Nucleus accumbens (tissue), 56 donors: Measurements from ENCODE around the gene RRAGD.
"Not testable (repeated sequence)": the region's sequence is repeated elsewhere in the genome, so short reads cannot be mapped to it uniquely, and the experiment has no call there.

Source experiments
- DNase-seq, 56 donors: peaks; one replicate each; lab custom pipeline; 2025; lab: John Stamatoyannopoulos, UW

Gene RRAGD

DNA sequence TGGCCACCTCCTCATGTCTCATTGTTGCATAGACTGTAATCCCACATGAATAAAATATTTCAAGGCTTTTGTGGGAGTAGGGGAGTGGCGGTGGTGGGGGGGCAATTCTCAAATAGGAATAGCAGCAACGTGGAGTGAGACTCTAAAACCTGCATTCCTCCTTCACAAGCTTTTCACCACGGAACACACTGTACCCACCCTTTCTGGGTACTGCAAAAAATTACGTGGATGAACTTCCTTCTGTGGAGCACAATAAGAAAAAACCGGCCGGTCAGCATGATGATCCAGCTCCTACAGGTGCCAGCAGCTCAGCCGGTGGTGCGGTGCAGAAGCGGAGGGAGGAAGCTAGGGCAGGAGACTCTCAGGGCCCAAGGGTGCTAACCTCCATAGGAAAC lies 930 bp upstream of the RRAGD start:
- peak in 20 of 56 donors; percentile 7 to 75 (median 38) for DNase-seq

DNA sequence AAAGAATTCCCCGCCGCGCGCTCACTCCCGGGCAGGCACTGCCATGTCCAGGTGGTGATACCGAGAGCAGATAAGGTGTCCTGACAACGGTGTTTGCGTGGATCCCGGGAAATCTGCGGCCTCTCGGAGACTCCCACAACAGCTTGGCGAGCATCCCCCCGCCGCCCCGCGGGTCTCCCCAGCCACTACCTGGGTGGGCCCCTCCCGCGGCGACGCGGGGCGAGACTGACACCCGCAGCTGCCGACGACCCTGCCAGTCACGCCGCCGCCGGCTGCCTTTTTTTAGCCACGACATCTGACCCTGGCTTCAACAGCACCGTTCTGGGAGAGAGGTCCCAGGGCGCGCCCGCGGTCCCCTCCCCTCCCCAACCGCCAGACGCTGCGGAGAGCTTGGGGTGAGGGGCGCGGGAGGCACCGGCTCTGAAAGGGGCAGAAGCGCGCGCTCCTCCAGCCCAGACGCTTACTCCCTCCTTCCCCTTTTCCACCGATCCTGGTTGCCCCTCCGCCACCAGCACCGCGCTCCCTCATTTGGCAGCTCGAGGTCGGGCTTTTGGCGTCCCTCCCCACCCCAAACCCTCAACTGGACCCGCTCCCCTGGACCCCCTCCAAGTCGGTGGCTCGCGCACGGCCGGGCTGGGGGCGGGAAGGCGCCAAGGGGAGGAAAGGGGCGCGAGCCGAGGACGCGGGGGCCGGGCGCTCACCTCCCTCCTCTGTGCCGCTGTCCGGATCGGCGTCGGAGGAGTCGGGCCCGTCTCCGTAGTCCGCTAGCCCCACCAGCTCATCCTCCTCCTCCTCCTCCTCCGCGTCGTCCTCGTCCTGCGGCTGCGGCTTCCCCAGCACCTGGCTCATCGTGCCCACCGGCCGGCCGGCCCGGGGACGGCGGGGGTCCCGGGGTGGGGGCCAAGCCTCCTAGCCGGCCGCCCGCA lies 665 bp downstream of the RRAGD start:
- DNase-seq: peak in 39 of 56 donors; percentile 8 to 78 (median 54)

DNA sequence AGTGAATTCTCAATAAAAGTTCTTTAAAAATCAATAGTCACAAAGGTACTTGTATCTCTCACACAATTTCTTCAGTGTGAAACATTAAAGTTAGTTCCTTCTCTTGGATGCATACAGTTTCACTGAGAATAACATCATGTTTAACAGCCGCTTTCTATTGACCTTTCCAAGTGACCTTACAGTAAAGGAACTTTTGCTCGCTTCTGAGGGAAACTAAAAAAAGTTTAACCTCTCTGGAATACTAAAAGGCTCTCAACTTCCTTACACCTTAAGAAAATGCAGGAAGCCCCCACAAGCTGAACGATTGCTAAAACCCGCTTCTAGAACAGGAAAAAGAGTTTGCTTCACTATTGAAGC lies 1.3 kb downstream of the RRAGD start:
- DNase-seq: no peak

DNA sequence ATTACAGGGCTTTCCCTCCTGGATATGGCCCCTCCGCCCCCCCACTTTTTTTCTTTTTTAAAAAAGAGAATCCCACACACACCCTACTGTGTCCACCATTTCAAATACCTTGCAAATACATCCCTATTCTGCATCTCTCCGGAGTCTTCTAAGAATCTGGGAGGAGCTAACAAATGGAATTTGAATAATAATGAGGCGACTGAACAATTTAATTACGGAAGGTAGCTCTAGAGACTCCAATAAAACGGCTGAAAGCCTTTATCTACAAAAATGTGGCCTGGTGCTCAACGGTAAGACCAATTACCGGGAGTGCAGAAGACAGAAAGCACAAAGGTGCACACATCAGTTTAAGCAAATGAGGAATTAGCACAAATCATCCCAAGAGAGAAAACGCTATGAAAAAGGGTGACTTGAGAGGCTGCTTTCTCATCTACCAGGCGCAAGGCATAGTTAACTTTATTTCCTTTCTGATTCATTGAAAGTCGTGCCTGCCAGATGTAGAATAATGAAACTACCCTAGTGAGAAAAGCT lies 1.8 kb downstream of the RRAGD start:
- no peak for DNase-seq

DNA sequence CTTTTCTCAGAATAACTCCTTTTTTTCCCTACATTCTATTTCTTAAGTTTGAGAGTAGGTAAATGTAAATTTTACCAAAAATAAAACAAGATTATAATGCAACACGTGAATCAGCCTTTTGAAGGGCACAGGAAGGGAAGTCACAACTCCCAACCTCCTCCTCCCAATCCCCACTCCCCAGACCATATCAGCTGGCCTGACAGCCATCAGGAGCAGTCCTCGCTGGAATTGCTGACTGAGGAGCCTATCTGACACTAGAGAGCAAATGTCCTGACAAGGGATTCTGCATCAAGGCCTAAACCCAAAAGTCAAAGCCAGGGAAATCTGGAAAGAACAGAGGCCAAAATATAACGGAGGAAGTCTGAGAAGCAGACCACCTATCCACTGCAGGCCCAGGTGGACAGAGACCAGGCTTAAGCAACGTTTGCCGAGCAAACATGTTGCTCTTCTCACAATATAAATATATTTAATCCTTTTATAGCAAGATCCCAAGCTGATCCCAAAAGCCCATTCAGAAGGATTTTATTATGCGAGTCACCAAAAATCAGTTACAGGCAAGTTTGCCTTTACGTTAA lies 2.5 kb downstream of the RRAGD start:
- DNase-seq: no peak

DNA sequence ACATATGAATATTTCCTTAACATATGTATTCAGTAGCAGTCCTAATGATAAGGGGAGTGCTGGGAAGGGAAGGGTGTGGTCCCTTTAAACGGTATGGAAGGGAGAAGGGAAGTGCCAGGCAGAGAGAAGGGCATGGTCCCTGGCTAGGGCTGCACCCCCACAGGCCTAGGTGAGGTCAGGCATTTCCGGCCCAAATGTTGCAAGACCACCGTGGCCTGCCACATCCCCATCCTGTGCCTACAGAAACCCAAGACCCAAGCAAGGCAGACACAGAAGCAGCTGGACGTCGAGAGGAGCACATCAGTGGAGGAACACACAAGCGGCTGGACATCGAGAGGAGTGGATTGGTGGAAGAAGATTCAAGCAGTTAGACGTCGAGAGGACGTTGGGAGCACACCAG lies 5.9 kb downstream of the RRAGD start:
- DNase-seq: no peak

DNA sequence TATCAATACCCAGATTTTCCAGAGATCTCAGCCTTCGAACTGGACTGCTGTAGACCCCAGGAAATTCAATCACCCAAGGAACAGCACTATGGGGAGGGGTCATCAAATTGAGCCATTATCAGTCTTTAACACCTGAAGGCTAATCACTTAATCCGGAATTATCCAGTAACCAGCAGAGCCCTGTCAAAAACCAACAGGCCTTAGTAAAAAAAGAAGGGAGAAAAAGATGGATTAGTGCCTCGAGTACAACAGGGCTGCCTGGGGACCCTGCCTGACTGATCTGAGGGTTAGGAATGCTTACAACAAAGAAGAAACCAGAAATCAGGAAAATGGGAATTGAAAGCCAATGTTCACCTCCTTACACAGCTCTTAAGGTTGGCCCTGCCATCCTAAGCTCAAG lies 7.6 kb downstream of the RRAGD start:
- no peak for DNase-seq

DNA sequence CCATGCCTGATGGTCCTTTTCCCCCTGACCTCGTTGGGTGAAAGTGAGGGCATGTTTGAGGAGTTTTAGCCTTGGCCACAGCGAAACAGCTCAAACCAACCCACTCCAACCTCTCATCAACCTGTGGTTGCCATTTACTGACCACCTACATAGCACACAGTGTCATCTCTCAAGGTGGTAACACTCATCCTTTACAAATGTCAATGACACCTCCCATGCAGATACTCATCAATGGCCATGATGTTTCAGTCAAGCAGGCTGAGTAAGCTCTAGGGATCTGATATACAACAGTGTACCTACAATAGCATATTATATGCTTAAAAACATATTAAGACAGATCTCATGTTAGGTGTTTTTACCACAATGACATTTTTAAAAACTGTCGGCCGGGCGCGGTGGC lies 9.3 kb downstream of the RRAGD start:
- DNase-seq: no peak

DNA sequence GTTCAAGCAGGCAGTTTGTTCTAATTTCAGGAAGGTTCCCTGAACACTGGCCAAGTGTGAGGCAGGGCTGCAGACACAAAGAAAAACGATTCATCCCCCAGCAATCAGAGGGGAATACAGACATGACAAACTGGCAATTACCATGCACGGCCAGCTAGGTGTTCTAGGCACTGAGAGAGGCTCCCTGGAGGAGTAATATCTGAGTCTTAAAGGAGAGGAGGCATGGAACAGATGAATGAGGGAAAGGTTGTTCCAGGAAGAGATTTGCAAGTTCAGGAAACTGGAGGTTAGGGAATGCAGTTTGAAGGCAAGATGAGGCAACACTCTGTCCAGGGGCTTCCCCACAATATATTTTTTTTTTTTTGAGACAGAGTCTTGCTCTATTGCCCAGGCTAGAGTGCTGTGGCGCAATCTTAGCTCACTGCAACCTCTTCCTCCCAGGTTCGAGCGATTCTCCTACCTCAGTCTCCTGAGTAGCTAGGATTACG lies 11.1 kb downstream of the RRAGD start:
- DNase-seq: peak in 2 of 56 donors; percentile 29 to 47

DNA sequence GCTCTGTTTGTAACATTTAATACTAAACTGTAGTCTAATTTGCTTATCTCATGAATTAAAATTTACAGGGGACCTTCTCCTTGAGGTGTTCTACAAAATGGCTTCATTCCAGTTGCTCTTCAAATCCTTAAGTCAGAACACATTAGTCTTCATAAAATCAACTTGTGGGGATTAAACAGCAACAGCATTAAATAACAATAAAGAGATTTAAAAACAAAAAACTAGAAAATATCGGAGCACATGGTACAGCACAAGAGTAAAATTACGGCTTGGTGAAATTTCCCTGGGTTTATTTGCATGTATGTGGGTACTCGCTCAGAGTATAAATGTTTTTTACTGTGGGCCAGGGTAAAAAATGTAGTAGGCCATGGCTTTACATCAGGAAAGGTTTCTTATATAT lies 12.0 kb downstream of the RRAGD start:
- DNase-seq: no peak

DNA sequence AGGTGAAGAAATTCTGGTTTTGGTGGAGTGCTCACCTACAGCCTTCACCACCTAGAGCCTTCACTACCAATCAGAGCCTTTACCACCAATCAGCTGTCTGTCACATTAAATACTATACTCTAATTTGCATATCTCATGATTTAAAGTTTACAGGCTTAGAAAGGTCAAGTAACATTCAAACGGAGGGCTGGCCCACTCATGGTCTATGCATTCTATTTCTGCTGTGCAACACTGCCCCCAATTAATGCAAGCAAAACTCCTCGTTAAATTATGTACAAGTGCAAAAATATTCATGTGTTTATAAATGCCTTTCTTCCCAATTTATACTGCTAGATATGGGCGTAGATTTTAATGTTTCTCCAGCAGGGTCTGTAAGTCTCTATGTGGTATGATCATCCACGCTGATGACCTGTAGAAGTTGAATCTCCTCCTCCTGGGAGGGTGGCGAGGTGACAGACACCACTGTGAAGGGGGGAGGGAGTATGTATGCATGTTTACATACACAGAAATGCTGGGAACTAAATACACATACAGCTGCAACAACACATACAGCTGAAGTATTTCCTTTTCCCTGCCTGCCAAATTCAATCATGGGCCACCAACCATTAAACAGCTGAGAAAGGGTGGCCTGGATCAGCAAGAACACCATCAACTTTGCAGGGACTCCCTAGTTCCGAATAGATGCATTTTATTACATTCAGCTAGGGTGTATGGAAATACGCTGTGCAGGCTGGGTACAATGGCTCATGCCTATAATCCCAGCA lies 13.1 kb downstream of the RRAGD start:
- no peak for DNase-seq

DNA sequence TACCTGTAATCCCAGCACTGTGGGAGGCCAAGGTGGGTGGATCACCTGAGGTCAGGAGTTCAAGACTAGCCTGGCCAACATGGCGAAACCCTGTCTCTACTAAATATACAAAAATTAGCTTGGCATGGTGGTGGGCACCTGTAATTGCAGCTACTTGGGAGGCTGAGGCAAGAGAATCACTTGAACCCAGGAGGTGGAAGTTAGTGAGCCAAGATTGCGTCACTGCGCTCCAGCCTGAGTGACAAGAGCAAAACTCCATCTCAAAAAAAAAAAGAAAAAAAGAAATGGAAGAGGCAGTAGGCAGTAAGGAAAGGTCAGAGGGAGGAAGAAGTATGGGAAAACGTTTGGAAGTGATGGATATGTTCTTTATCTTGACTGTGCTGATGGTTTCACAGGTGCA lies 14.2 kb downstream of the RRAGD start:
- not testable (repeated sequence) for DNase-seq

DNA sequence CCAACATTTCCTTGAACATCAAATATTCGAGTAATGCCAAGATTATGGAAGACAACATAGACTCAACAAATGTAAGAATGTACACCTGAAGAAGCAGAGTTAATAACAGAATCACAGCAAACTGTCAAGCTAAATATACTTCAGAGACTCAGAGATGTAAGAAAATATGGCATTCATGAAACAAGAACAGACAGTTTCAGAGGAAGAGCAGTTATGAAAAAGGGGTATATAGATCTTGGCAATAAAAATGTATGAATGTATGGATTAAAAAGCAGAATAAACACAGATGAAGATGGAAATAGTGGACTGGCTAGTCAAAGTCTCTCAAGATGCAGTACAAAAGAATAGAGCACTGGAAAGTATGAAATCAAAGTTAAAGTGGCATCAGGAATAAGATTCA lies 18.4 kb downstream of the RRAGD start:
- no peak for DNase-seq

DNA sequence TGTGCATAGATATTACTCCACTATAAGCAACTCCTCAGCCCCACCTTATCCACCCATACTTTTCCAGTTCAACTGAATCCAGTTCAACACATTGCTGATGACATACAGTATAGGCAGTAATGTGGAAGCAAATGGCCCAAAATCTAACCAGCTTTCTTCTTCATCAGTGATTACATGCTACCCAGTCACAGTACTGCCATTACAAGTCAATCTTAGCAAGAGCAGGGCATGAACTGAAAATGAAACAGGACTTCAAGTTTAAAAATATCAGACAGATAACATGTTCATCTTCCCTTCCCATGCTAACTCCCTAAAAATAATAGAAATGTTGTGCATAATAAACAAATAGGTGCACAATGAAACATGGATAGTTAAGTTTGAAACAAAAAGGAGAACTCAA lies 19.2 kb downstream of the RRAGD start:
- no peak for DNase-seq

DNA sequence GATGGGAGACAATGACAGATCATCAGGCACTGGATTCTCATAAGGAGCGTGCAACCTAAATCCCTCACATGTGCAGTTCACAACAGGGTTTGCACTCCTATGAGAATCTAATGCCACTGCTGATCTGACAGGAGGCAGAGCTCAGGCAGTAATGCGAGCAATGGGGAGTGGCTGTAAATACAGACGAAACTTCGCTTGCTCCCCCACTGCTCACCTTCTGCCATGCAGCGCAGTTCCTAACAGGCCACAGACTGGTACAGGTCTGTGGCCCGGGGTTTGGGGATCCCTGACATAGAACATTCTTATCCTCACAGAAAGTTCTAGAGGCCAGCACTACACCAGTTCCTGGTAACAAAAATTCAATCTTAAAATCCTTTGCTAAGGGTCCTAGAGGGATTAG lies 23.2 kb downstream of the RRAGD start:
- no peak for DNase-seq

DNA sequence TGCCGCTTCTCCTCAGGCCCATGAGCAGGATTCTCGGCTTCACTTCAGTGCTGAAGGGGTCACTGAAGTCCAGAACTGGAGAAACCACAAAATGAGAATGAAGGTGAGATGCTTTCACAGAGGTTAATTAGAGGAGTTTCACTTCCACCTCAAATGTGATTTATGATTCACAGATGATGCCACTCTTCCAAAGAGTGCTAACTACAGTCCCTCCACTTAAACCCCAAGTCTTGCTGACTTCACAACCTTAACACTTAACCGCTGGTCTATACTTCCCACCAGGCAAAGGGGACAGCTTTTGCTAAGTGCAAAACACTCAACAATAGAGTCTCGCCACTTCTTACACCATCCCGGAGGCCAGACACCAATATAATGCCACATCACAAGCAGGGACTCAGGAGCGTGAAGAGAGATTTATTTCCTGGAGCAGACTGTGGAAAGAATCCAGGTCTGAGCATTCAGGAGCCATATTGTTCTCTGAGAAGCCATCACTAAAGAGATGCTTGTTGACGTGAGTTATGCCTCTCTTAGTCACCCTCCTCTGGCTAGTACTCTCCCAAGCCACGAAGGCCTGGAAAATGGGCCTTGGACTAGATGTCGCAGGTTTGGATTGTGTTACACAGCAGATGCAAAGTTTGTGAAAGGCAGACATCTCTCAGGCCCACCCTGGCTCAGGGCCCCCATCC lies 24.4 kb downstream of the RRAGD start:
- DNase-seq: no peak

DNA sequence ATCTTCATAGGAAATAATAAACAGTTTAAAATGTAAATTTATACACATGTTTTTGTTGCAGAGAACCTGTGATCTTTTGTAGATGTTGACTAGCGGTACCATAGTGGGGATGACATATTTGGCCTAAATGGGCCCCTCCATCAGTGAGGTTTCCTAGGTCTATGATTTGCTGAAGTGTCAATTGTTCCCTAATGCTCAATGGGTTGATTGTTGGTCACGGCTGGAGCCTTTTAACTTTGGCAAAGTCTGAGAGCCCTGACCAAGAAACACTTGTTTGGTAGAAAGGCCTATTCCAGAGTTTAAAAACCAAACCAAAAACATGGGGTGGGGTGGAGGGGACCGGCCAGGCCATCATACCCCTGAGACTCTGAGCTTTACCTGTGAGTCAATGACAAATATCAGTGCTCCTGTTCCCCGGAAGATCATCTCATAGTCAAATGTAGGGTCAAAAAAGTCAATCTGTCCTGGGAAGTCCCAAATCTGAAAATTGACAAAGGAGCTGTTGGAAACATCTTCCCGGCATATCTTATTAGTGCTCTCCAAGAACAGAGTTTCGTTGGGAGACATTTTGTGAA lies 25.1 kb downstream of the RRAGD start:
- peak in 1 of 56 donors; percentile 20 for DNase-seq

DNA sequence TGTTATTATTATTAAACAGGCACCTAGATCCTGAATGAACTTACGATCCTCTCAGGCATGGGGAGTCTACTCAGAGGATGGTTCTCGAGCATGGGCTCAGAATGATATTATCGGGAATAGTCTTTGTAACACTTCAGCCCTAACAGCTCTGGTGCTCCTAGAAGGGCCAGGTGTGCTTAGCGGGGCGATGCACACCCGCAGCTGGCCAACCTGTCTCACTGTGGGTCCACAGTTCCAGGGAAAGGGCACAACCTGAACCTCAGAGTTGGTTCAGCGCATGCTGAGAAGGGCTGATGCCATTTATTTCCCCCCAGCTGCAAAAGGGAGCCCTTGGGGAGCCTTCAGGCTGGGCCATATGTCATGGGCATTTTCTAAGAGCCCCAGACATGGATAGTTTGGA lies 26.2 kb downstream of the RRAGD start:
- DNase-seq: no peak

DNA sequence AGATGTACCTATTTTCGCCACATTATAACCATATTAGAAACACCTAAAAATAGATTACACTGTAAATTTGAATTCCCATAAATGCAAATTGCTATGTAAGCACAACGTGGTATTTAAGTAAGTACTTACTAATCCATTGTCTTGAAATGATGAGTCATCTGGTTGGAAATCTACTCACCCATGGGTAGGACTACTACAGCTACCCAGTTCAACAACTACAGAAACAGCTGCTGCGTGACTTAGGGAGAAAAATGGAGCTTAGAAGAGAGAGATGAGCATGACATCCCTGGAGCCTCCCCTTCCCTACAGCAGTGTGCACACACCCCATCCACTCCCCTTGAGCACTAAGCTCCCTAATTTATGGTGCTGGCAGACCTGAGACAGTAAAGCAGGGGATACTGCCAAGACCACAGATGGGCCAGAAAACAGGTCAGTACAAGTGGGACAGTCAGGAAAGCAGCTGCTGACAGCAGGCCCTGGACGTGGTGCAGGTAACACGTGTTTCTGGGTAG lies 26.9 kb downstream of the RRAGD start:
- peak in 4 of 56 donors; percentile 4 to 47 (median 17) for DNase-seq

DNA sequence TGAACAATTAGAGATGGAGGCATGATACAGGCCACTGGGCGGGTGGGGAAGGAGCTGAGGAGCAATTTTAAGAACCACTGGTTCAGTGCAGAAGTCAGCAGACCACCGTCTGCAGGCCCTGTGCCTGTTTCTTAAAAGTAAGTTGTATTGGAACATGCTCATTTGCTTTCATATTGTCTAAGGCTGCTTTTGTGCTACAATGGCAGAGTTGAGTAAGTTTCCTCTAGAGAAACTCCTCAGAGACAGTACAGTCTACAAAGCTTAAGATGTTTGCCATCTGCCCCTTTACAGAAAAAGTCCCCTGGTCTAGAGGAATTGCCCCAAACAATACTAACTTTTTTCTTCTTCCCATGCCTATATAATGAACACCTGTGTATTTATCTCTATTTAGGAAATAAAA lies 31.0 kb downstream of the RRAGD start:
- DNase-seq: no peak
